Spinal cord (tissue), 10 donors: Measurements from ENCODE around the gene C7orf57. TPM values are rescaled to one million over a fixed set of nuclear protein-coding genes. Genes with fewer than 3 reads are reported as not detected.

Experiments
- DNase-seq, 6 donors: peaks; one replicate each; pipeline versions ENCODE4 v3.0.0 to v3.0.0-alpha.2; 2013 to 2015; ENCODE audit warnings: low spot score in 6 of 6, low read depth in 4 of 6
- H3K27ac ChIP-seq: one replicate; pipeline ENCODE4 v1.5.1; 2013; ENCODE audit warnings: low read depth, low read length, control low read depth
- H3K27me3 ChIP-seq: one replicate; pipeline ENCODE4 v1.6.1; 2013; ENCODE audit warnings: low read length; ENCODE audit not compliant: control insufficient read depth, insufficient read depth
- H3K36me3 ChIP-seq: one replicate; pipeline ENCODE4 v1.6.1; 2013; ENCODE audit warnings: low read length; ENCODE audit not compliant: control insufficient read depth, insufficient read depth
- H3K4me1 ChIP-seq: one replicate; pipeline ENCODE4 v1.6.1; 2013; ENCODE audit warnings: low read length; ENCODE audit not compliant: control insufficient read depth, insufficient read depth
- H3K4me3 ChIP-seq: one replicate; pipeline ENCODE4 v1.5.1; 2013; ENCODE audit warnings: low read depth, low read length, control low read depth
- H3K9me3 ChIP-seq: one replicate; pipeline ENCODE4 v1.6.1; 2013; ENCODE audit warnings: low read length; ENCODE audit not compliant: control insufficient read depth, insufficient read depth
- WGBS: methylation state at CpG from one replicate; pipeline ENCODE4 v1.1.5; 2013; ENCODE audit warnings: missing lambda C conversion rate; ENCODE audit not compliant: insufficient coverage; 5-methylcytosine and 5-hydroxymethylcytosine counted together
- polyA plus RNA-seq, 2 donors: library from polyadenylated mRNA; unstranded; fragments of 120-200 nt; gene quantifications; one replicate each; pipeline ENCODE4 v1.2.1, GENCODE V29; 2013; ENCODE audit not compliant: insufficient read length in 2 of 2
- total RNA-seq, 2 donors: library from RNA; depleted of rRNA in 1 of 2; stranded (reverse); fragments of 120-200 nt in 1 of 2; fragments of >200 nt in 1 of 2; gene quantifications; one replicate each; pipeline versions ENCODE4 v1.2.3 to v1.2.4, GENCODE V29; 2013 to 2014
- donor health status: healthy.

Gene C7orf57
- total and polyA plus RNA-seq, 4 donors, result 1.8 to 7.9 (median 4.6) TPM

DNA sequence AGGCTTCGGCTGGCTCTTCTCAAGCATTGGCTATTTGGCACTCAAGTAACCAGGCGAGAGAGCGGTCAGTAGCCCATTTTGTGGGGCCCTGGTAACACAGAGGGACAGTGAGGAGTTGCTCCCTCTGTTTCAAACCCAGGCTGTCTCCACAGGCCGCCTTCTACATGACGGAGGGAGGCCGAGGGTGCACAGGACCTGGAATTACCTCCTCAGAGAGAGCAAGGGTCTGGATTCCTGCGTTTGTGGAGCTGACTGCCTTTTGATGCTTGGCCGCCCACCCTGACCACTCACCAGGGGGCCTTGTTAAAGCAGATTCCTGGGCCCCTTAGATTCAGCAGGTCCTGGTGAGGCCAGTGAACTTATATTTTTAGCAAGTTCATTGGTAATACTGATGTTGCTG lies 66.0 kb downstream of the C7orf57 start:
- Histone ChIP-seq H3K36me3 (peaks cover 28% of the 10 kb centered on the region), H3K4me1 (no peaks in the 10 kb centered on the region), H3K27ac (no peak overlapping the region), H3K4me3 (no peak overlapping the region), H3K27me3 (no peaks in the 10 kb centered on the region), H3K9me3 (no peaks in the 10 kb centered on the region)
- WGBS, result 93% methylated on average over 8 of the region's 8 CpGs
- DNase-seq, result no peak

DNA sequence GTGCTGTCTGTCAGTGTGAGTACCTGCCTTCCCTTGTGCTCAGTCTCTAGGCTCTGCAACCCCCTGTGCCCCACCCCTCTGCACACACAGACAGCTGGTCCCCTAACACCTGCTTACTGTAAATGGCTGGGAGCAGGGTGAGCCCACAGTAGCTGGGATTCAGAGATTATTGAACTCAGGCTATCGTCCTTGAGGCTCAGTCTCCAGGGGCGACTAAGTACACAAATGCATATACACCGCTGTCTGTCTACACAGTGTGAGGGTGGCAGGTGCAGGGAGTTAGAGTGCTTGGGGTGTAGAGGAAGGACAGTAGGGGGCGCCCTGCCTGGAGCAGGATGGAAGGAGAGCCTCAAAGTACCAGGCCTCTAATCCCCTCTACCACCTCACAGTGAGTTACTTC lies 66.6 kb downstream of the C7orf57 start:
- Histone ChIP-seq H3K4me1 (no peaks in the 10 kb centered on the region), H3K9me3 (no peaks in the 10 kb centered on the region), H3K36me3 (peaks cover 31% of the 10 kb centered on the region), H3K4me3 (no peak overlapping the region), H3K27ac (no peak overlapping the region), H3K27me3 (no peaks in the 10 kb centered on the region)
- WGBS, result 100% methylated on average over 1 of the region's 4 CpGs
- DNase-seq, result no peak

- Histone ChIP-seq H3K4me1 (no peaks in the 10 kb centered on the region), H3K27me3 (no peaks in the 10 kb centered on the region), H3K4me3 (no peak overlapping the region), H3K36me3 (peaks cover 33% of the 10 kb centered on the region), H3K27ac (no peak overlapping the region), H3K9me3 (no peaks in the 10 kb centered on the region)
- WGBS, result 96% methylated on average over 4 of the region's 4 CpGs
- no peak for DNase-seq
These were observed 67.2 kb downstream of the C7orf57 start for GRCh38 chr7:48102530-48102929.

DNA sequence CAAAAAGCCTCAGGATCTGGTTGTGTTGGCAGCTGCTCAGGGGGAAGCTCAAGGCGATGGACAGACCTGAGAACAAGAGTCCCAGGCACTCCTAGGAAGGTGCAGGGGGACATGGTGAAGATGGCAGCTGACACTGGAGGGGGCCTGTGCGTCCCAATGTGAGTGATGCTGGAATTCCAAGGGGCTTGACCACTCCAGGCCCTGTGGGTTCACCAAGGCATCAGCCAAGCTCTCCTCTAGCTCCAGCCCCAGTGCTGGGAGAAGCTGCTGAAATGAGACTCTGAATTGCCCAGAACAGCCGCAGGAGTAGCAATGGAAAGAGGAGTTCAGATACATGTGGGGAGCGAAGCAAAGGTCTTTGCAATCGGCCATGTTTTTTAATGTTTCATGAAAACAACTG lies 69.7 kb downstream of the C7orf57 start:
- peaks cover 45% of the 10 kb centered on the region for H3K36me3 ChIP-seq
- DNase-seq, result no peak
- H3K9me3 ChIP-seq, result no peaks in the 10 kb centered on the region
- H3K4me3 ChIP-seq, result no peak overlapping the region
- no peaks in the 10 kb centered on the region for H3K27me3 ChIP-seq
- H3K27ac ChIP-seq, result no peak overlapping the region
- 97% methylated on average over 2 of the region's 5 CpGs for WGBS
- peaks cover 3% of the 10 kb centered on the region for H3K4me1 ChIP-seq

GRCh38 chr7:48106906-48107659 lies 71.7 kb downstream of the C7orf57 start:
- no peaks in the 10 kb centered on the region for H3K27me3 ChIP-seq
- peaks cover 4% of the 10 kb centered on the region for H3K4me1 ChIP-seq
- H3K27ac ChIP-seq, result no peak overlapping the region
- H3K4me3 ChIP-seq, result no peak overlapping the region
- H3K9me3 ChIP-seq, result no peaks in the 10 kb centered on the region
- 96% methylated on average over 29 of the region's 29 CpGs for WGBS
- peaks cover 39% of the 10 kb centered on the region for H3K36me3 ChIP-seq
- no peak for DNase-seq

DNA sequence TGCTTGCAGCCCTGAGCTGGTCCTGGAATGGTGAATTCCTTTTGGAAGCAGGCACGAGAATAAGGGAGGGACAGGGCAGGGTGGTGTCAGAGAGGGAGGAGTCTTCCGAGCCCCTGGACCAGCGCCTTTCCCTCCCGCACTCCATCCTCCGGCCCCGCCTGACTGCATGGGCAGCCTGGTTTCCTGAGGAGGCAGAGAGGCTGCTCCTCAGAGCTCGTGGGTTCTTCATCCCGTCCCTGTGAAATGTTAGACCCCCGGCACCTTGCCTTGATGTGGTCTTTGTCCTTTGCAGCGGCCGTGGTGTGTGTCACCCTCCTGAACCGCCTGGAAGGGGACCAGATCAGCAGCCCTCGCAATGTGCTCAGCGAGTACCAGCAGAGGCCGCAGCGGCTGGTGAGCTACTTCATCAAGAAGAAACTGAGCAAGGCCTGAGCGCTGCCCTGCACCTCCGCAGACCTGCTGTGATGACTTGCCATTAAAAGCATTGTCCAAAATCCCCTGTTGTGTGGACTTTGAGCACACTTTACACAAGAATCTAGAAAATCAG lies 72.7 kb downstream of the C7orf57 start:
- peaks cover 4% of the 10 kb centered on the region for H3K4me1 ChIP-seq
- 91% methylated on average over 18 of the region's 18 CpGs for WGBS
- no peak for DNase-seq
- no peaks in the 10 kb centered on the region for H3K27me3 ChIP-seq
- no peak overlapping the region for H3K4me3 ChIP-seq
- no peak overlapping the region for H3K27ac ChIP-seq
- peaks cover 33% of the 10 kb centered on the region for H3K36me3 ChIP-seq
- no peaks in the 10 kb centered on the region for H3K9me3 ChIP-seq

DNA sequence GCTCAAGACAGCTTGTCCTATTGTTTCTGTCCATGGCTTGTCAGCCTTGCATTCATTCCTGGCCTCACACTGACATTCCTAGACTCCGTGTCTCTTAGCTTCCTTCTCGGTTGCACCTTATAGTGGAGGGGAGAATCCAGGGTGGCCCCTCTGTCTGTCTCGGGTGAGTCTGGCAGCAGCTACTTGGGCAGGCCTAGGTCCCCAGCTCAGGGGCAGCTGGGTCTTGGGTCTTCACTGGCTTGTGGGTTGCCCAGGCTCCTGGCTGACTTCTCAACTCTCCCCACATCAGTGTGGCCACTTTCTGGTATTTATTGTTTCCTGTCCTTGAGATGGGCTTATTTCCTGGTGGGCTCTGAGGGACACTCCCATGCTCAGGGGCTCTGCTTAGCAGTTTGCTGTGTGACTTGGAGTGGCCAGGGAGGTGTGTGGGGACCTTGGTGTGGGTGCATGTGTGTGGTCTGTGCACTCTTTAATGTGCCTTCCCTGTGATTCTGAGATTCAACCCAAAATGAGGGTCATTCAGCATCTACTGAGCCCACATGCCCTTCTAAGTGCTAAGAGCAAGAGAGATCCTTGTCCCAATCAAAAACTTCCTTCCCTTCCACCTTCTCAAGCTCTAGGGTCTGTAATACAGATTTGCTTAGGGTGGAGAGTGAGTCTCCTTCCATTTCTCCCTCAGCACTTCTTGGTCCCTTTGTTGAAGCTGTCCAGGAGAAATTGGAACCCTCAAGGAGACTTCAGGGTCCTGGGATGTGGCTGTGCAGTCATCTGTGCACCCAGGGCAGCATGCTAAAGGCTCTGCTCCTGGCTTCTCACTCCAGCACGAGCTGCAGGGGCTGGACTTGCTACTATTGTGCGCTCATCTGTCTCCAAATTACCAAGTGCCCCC lies 73.9 kb downstream of the C7orf57 start:
- Histone ChIP-seq H3K4me1 (peaks cover 4% of the 10 kb centered on the region), H3K36me3 (peaks cover 24% of the 10 kb centered on the region), H3K27me3 (no peaks in the 10 kb centered on the region), H3K27ac (no peak overlapping the region), H3K9me3 (no peaks in the 10 kb centered on the region), H3K4me3 (no peak overlapping the region)
- WGBS, result 92% methylated on average over 4 of the region's 5 CpGs
- no peak for DNase-seq

DNA sequence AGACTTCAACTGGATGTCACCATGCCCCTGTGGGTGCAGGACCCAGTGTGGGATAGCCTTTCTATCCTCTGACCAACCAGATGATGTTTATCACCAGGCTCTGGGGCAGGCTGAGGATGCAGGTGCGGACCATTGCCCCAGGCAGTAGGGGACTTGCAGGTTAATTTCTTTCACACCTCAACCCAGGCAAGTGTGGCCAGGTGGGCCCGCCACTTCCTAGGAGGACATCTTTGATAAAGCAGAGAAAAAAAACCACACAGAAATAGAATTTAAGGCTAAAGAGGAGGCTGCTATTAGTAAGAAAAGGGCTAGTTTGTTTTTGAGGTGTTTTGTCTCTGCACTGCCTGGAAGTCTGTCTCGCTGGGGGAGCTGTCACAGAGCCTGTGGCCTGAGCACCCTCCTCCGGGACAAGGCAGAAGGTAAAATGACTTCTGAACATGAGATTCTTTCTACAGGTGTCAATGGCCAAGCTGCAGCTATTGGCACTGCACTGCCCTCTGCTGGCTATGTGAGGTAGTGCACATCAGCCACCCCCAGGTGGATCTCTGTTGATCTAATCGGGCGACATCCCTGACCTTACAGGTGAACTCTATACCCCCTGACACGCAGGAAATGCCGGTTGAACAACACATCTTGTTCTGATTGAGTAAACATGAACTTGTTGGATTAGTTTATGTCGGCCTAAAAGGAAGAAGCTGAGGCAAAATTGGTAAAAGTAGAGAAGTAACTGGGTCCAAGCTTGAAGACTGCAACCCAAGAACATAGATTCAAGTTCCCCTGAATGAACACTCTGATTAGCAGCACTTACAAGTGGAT lies 74.7 kb downstream of the C7orf57 start:
- H3K36me3 ChIP-seq, result peaks cover 22% of the 10 kb centered on the region
- no peaks in the 10 kb centered on the region for H3K9me3 ChIP-seq
- H3K27ac ChIP-seq, result no peak overlapping the region
- peaks cover 4% of the 10 kb centered on the region for H3K4me1 ChIP-seq
- no peak overlapping the region for H3K4me3 ChIP-seq
- DNase-seq, result peak in 3 of 6 donors; percentile 36 to 79 (median 61)
- H3K27me3 ChIP-seq, result no peaks in the 10 kb centered on the region
- WGBS, result 15% methylated on average over 2 of the region's 9 CpGs

DNA sequence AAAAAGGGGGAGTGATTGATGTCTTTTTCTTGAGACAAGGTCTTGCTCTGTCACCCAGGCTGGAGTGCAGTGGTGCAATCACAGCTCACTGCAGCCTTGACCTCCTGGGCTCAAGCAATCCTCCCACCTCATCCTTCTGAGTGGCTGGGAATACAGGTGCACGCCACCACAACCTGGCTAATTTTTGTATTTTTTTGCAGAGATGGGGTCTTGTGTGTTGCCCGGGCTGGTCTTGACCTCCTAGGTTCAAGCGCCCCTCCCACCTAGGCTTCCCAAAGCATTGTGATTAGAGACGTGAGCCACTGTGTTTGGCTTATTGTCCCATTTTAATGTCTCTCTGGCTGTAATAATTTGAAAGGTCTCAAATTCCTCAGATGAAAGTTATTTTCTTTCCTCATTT lies 75.5 kb downstream of the C7orf57 start:
- WGBS, result 86% methylated on average over 1 of the region's 4 CpGs
- H3K4me1 ChIP-seq, result peaks cover 4% of the 10 kb centered on the region
- no peak for DNase-seq
- no peak overlapping the region for H3K27ac ChIP-seq
- H3K4me3 ChIP-seq, result no peak overlapping the region
- no peaks in the 10 kb centered on the region for H3K9me3 ChIP-seq
- no peaks in the 10 kb centered on the region for H3K27me3 ChIP-seq
- H3K36me3 ChIP-seq, result peaks cover 20% of the 10 kb centered on the region
